Pancreas (tissue), 10 donors: ENCODE measurements around the gene YJEFN3. TPM values are rescaled to one million over a fixed set of nuclear protein-coding genes. Genes with fewer than 3 reads are reported as not detected.

Experiments
- ATAC-seq, 4 donors: fragments of 200-7000 bp; cut with Tn5 transposase; one replicate each; pipeline versions ENCODE4 v1.8.0 to v1.9.1; 2020; ENCODE audit warnings: mild to moderate bottlenecking in 4 of 4, moderate library complexity in 4 of 4
- DNase-seq, 6 donors: peaks; one replicate each; pipeline ENCODE4 v3.0.0-alpha.2; 2020
- FAIRE-seq: peaks from 2 replicates; lab custom pipeline; 2012; peaks lifted over from hg19 to GRCh38; lab: Jason Lieb, UNC
- H3K27ac ChIP-seq, 4 donors: fragments of 200-600 bp; sonication (generic); 1 replicate in 3 of 4; 2 replicates in 1 of 4; pipeline versions ENCODE4 v1.5.0 to v1.8.0; 2020
- H3K27me3 ChIP-seq, 4 donors: fragments of 200-600 bp; one replicate each; pipeline ENCODE4 v1.8.0; 2021
- H3K36me3 ChIP-seq, 3 donors: fragments of 200-600 bp; sonication (generic) in 1 of 3; one replicate each; pipeline versions ENCODE4 v1.5.0 to v1.8.0; 2020 to 2021
- H3K4me1 ChIP-seq, 3 donors: fragments of 200-600 bp; one replicate each; pipeline ENCODE4 v1.8.0; 2021
- H3K4me3 ChIP-seq, 4 donors: fragments of 200-600 bp; sonication (generic) in 2 of 4; one replicate each; pipeline versions ENCODE4 v1.5.0 to v1.8.0; 2020 to 2021
- H3K9me3 ChIP-seq, 4 donors: fragments of 200-600 bp; one replicate each; pipeline ENCODE4 v1.8.0; 2021
- CTCF ChIP-seq, 4 donors: fragments of 200-600 bp; sonication (generic) in 3 of 4; IDR thresholded peaks; one replicate each; pipeline versions ENCODE4 v1.5.0 to v1.8.0; 2021; ENCODE audit warnings: antibody characterized with exemption in 4 of 4
- WGBS, 2 donors: extraction: QIAGEN DNeasy Blood & Tissue Kit; methylation state at CpG; one replicate each; pipeline ENCODE4 v1.1.7; 2013; 5-methylcytosine and 5-hydroxymethylcytosine counted together
- intact Hi-C, 3 donors: fragments of 100-400 bp; cut with DNase I; formaldehyde crosslinking; loops; one replicate each; pipeline versions ENCODE4 v1.11.1 to v1.14.2; 2022
- polyA plus RNA-seq, 2 donors: library from polyadenylated mRNA; stranded (reverse); fragments of 200-250 nt; gene quantifications; one replicate each; pipeline ENCODE4 v1.2.3, GENCODE V29; 2013
- total RNA-seq, 6 donors: library from RNA; stranded (reverse); fragmentation: NEBNext Ultra II Directional in 4 of 6; extraction: Animal tissue kit (Norgen Biotek cat#: 25700) in 4 of 6; gene quantifications; one replicate each; pipeline versions ENCODE4 v1.2.1 to v1.2.4, GENCODE V29; 2021 to 2023
- donor health status: healthy with polysubstance abuse.
- donor health status: DM: no; HTN: no; CAD: no; lungs with moderate emphysema.
- donor health status: DM: no; HTN: no; CAD: no.
- donor health status: control.
- donor health status: control.
- donor health status: Bipolar disorder and iron deficiency.
- donor health status: DM: yes; HTN: yes; CAD: no.
- donor health status: DM: no; HTN: no; CAD: no.
- donor health status: DM: no; HTN: no; CAD: no.
- donor health status: DM: yes; HTN: yes; CAD: no.

The YJEFN3 gene
- total and polyA plus RNA-seq, 8 donors: 0.76 to 38.8 (median 2.3) TPM

- peaks cover 0 to 14% (median 0%) of the 10 kb centered on the region in 4 donors for H3K27me3 ChIP-seq
- intact Hi-C loops: loop anchor here (10.0 kb wide), 3 partner anchors 95 to 415 kb away; no protein-coding TSS in a partner anchor
- H3K4me3 ChIP-seq: no peak overlapping the region
- 34 to 44% methylated on average over 19 of the region's 19 CpGs for WGBS, 2 donors
- H3K36me3 ChIP-seq: no peaks in the 10 kb centered on the region
- no peak for TF ChIP-seq CTCF (IDR thresholded peaks at IDR 0.05)
- no peak for FAIRE-seq
- ATAC-seq: no peak
- peak in 2 of 6 donors; percentile 19 to 77 for DNase-seq
- no peaks in the 10 kb centered on the region for H3K9me3 ChIP-seq
- no peak overlapping the region for H3K27ac ChIP-seq
- peaks cover 0 to 15% (median 0%) of the 10 kb centered on the region in 3 donors for H3K4me1 ChIP-seq
These were observed 11.0 kb downstream of the YJEFN3 start for GRCh38 chr19:19539698-19540063.

GRCh38 chr19:19540064-19540714 lies 11.5 kb downstream of the YJEFN3 start:
- Histone ChIP-seq H3K27ac (no peak overlapping the region), H3K27me3 (peaks cover 0 to 14% (median 0%) of the 10 kb centered on the region in 4 donors), H3K36me3 (no peaks in the 10 kb centered on the region), H3K9me3 (no peaks in the 10 kb centered on the region), H3K4me1 (peaks cover 0 to 15% (median 0%) of the 10 kb centered on the region in 3 donors), H3K4me3 (peak overlapping the region in 1 of 4 donors; percentile 32)
- ATAC-seq (peak in 3 of 4 donors; percentile 10 to 66 (median 31)), FAIRE-seq (no peak), DNase-seq (peak in 5 of 6 donors; percentile 33 to 69 (median 67))
- 12 to 16% methylated on average over 70 to 74 of the region's 74 CpGs for WGBS, 2 donors
- intact Hi-C loops: loop anchor here in 2 of 3 donors (10.0 kb wide), 2 partner anchors 95 to 405 kb away; no protein-coding TSS in a partner anchor
- no peak for TF ChIP-seq CTCF (IDR thresholded peaks at IDR 0.05)

- intact Hi-C loops: loop anchor here in 2 of 3 donors (10.0 kb wide), 2 partner anchors 94 to 404 kb away; no protein-coding TSS in a partner anchor
- Histone ChIP-seq H3K9me3 (no peaks in the 10 kb centered on the region), H3K4me3 (peak overlapping the region in 1 of 4 donors; percentile 32), H3K27ac (no peak overlapping the region), H3K36me3 (no peaks in the 10 kb centered on the region), H3K4me1 (peaks cover 0 to 15% (median 0%) of the 10 kb centered on the region in 3 donors), H3K27me3 (peaks cover 0 to 14% (median 0%) of the 10 kb centered on the region in 4 donors)
- ATAC-seq: peak; percentile 43 to 59 (median 44)
- WGBS, 2 donors: 5 to 6% methylated on average over 44 to 45 of the region's 45 CpGs
- TF ChIP-seq CTCF (IDR thresholded peaks at IDR 0.05): no peak
- peak in 3 of 6 donors; percentile 35 to 68 (median 55) for DNase-seq
- FAIRE-seq: no peak
These were observed 12.2 kb downstream of the YJEFN3 start for GRCh38 chr19:19540715-19541515.

DNA sequence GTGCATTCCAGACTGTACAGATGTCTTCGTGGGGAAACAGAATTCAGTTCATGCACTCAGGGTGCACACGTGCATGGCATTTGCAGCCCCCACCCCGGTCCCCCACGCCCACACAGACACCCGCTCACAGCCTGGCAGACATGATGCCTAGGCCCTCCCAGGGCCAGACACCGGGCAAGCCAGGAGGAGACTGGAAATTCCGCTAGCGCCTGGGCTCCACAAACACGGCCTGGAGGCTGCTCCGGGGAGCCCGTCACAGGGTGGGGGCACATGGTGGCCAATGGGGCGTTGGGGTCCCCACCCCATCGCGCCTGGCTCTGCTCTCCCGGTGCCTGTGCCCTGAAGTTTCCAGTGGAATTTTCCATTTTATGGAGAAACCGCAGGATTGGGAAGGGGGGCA lies 12.9 kb downstream of the YJEFN3 start:
- intact Hi-C loops: loop anchor here in 2 of 3 donors (10.0 kb wide), 2 partner anchors 93 to 403 kb away; no protein-coding TSS in a partner anchor
- H3K4me1 ChIP-seq: peaks cover 0 to 15% (median 0%) of the 10 kb centered on the region in 3 donors
- DNase-seq (peak in 1 of 6 donors; percentile 13), ATAC-seq (no peak), FAIRE-seq (no peak)
- no peaks in the 10 kb centered on the region for H3K9me3 ChIP-seq
- H3K36me3 ChIP-seq: no peaks in the 10 kb centered on the region
- TF ChIP-seq CTCF (IDR thresholded peaks at IDR 0.05): no peak
- H3K4me3 ChIP-seq: no peak overlapping the region
- no peak overlapping the region for H3K27ac ChIP-seq
- H3K27me3 ChIP-seq: peaks cover 0 to 14% (median 0%) of the 10 kb centered on the region in 4 donors
- WGBS, 2 donors: 77 to 82% methylated on average over 16 of the region's 16 CpGs
